Fibroblast of skin of back (primary cell): ENCODE measurements around the gene LDB3. TPM values are rescaled to one million over a fixed set of nuclear protein-coding genes. Genes with fewer than 3 reads are reported as not detected.
A peak's percentile ranks its signal among the peaks of the same experiment; 100 is the strongest.
"Not testable (repeated sequence)": the region's sequence is repeated elsewhere in the genome, so short reads cannot be mapped to it uniquely, and the experiment has no call there.

Experiments used
- DNase-seq: peaks from one replicate; pipeline ENCODE4 v3.0.0-alpha.2; 2013
- polyA plus RNA-seq, 2 experiments: library from polyadenylated mRNA; unstranded; fragments of 120-200 nt; gene quantifications; one replicate each; pipeline ENCODE4 v1.2.1, GENCODE V29; 2013; ENCODE audit not compliant: insufficient read length in 2 of 2

The LDB3 gene
- 18.7 TPM for polyA plus RNA-seq (2013, experiment 1 of 2; ENCODE audit: insufficient read length)
- polyA plus RNA-seq (2013, experiment 2 of 2; ENCODE audit: insufficient read length), result 50.4 TPM

DNA sequence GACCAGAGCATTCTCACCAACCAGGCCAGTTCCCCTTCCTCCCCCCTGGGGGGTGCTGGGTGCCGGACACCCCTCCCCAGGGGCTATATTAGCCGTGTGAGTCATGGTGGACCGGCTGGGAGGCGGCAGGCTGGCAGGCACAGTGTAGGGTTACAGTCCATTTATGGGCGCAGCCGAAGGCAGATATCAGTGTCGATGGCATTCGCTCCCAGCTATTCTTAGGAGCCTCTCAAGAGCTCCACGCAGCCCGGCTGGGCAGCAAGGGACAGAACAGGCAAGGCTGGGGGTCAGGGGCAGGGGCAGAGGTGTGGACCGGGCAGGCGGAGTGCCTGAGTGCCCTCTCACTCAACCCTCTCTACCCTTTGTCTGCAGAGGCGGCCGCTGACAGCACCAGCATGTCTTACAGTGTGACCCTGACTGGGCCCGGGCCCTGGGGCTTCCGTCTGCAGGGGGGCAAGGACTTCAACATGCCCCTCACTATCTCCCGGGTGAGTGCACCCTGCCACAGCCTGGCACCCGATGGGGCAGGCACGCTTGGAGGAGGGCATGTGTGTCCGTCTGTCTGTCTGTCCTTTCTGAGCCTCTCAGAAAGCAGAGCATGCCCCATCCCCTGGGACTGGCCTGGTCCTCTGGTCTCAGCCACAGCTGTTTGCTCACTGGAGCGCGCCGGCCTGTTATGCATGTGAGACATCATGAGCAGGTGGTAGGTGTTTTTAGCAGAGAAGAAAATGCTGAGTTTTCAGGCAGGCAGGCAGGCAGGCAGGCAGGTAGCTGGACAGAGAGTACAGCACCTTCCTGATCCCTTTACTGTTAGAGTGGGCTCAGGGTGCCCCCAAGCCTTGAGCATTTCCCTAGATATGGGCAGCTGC, at the start of gene LDB3:
Gene LDB3, plus strand, starts transcription at position 215 of the 869 bp plus-strand sequence. Its CDS starts 181 bp downstream, at position 396.
- DNase-seq, result peak; percentile 94

GRCh38 chr10:86628311-86628710, 40.0 kb upstream of the LDB3 start:
- DNase-seq, result peak; percentile 57

DNA sequence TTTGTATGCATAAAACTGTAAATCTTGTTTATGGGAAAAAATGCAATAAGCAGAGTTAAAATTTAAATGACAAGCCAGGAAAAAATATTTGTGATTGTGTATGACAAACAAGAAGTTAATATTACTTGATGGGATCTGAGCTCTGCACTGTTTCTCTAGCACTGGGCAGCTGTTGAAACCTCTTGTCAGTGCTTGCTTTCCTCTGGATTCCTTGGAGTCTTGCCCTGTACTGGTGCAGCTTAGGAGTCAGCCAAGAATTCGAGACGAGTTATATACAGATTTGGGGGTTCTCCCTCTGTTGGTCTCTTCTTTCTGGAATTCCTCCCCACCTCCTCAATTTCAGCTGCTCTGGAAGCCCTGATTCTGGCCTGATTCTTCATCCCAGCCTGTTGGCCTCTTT, 38.2 kb upstream of the LDB3 start:
- no peak for DNase-seq

DNA sequence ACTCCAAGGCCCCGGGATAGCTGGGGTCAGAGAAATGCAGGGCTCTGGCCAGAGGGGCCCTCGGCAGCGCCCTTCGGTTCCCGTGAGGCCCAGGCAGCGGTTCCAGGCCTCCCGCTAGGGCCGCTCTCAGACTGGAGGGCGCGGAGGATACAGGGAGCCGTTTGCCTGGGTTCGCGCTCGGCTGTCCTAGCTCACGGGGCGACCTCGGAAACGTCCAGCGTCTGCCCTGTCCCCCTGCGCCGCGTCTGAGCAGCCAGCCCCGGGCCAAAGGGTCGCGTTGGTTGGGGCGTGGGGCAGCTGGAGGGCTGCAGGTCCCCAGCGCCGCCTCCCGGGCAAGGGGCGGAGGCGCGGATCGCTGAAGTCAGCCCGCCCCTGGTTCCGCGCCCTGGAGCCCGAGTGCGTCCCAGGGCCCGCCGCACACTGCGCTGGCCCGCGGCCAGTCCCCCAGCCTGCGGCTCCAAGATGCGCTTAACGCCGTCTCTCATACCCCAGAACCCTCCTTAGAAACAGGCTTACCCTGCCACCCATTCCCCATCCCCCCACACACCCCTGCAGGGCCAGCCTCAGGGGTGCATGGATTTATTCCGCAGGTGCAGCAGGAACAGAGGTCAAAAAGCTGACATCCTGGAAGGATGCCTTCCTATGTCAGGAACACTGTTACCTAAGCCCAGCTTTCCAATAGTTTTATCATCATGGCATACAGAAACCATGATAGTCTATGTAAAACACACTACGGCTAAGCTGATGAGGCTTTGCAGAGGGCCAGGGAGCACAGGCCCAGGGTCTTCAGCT, 36.1 kb upstream of the LDB3 start:
- DNase-seq, result no peak

DNA sequence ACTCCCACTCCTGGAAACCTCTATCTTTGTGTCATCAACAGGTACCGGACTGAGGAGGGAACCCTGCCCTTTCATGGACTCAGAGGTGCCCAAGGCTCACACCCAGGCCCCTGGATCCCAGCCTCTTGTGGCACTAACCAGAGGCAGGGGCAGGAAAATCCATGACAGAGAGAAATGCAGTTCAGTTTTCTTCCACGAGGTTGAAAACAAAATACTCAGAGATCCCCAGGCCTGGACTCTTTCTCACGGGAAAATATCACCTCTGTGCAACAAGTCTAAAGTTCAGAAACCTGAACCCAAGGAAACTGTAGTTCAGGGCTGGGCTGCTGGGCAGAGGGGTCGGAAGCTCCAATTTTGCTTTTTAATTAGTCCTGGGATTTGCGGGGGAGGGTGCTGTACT, 35.4 kb upstream of the LDB3 start:
- no peak for DNase-seq

GRCh38 chr10:86635402-86635801, 32.9 kb upstream of the LDB3 start:
- peak; percentile 97 for DNase-seq

GRCh38 chr10:86636311-86636710, 32.0 kb upstream of the LDB3 start:
- DNase-seq, result peak; percentile 69

- no peak for DNase-seq
Observed at GRCh38 chr10:86642021-86642420, 26.3 kb upstream of the LDB3 start.

DNA sequence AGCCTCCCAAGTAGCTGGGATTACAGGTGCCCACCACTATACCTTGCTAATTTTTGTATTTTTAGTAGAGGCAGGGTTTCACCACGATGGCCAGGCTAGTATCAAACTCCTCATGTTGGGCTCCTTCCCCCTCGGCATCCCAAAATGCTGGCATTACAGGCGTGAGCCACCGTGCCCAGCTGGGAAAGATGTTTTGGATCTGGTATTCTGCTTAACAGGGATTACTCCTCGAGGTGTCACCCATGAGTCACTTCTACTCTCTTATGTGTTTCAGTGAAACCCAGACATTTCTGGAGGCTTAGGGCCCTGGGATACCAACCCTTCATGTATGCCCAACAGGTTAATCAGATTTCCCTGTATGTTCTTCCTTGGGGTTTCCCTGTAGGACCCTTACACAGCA, 25.8 kb upstream of the LDB3 start:
- DNase-seq, result peak; percentile 72

DNA sequence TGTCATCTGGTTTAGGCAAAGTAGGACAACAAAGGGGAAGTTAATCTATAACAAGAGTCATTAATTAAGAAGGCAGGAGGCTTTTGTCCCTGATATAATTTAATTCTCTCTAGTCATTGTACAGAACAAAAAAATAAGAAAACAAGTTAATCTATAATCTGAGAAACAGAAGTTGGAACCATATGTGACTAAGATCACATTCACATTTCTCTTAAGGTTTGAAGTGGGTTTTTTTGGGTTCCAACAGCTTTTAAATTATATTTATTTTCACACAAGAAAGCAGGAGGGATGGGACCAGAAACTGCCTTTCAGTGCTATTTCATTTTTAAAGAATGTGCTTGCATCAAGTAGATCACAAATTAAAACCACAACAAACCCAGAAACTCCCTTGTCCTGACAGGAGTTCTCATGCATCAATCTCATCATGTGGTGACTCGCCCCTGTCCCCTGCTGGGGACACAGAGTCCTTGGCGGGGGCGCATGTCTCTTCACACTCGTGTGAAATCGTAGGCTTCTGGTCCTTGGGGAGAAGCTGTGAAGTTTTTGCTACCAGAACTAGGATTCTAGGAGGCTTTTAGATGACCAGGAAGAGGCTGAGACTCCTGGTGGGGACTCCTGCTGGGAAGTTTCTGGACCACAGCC, 24.0 kb upstream of the LDB3 start:
- peak; percentile 82 for DNase-seq

GRCh38 chr10:86644794-86645445, 23.4 kb upstream of the LDB3 start:
- no peak for DNase-seq

DNA sequence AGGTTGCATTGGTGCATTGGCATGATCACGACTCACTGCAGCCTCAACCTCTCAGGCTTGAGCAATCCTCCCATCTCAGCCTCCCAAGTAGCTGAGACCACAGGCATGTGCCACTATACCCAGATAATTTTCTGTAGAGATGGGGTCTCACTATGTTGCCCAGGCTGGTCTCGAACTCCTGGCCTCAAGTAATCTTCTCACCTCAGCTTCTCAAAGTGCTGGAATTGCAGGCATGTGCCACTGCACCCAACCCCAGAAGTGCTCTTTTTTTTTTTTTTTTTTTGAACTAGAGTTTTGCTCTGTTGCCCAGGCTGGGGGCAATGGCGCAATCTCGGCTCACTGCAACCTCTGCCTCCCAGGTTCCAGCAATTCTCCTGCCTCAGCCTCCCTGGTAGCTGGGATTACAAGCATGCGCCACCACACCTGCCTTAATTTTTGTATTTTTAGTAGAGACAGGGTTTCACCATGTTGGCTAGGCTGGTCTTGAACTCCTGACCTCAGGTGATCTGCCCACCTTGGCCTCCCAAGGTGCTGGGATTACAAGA, 22.6 kb upstream of the LDB3 start:
- DNase-seq, result not testable (repeated sequence)

- DNase-seq, result no peak
Observed at GRCh38 chr10:86646532-86646931, 21.8 kb upstream of the LDB3 start.

- DNase-seq, result no peak
Observed at GRCh38 chr10:86646933-86647332, 21.4 kb upstream of the LDB3 start.

DNA sequence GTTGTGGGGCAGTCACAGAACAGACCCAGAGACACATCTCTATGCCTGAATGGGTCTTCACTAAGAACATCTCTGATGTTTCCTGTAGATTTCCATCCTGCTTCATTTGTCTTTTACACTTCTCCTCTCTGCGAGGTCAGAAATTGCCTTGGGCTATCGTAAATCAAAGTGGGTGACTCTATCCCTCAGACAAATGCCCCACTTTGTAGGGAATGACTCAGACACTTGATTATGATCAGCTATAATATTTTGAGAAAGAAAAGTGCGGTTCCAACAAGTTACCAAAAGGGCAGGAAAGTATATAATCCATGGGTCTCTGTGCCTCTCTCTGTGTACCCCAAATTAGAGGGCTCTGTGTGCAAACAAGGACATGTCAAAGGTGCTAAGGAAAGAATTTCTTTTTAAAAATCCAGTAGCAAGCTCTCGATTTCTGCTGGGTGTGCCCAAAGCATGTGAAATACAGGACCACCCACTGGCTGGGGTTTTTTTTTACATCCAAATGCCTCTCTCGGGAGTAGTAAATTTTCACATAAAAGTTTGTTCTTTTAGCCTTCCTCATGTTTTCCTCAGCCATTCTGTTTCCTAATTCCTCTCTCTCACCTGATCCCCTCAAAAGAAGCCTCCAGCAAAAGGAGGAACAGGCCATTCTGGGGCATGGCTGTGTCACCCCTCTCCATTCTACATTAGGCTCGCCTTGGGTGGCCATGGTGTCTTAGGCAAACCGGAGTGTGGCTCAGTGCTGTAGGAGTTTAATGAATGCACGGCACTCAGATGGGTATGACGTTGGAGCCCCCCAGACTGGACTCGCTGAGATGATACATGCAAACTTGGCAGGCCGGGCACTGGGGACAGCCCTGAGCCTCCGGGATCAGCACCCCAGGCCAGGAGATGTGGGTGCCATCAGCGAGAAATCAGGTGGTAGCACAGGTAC, 20.3 kb upstream of the LDB3 start:
- DNase-seq, result peak; percentile 63

- peak; percentile 93 for DNase-seq
Observed at GRCh38 chr10:86648704-86649427, 19.4 kb upstream of the LDB3 start.

- no peak for DNase-seq
Observed at GRCh38 chr10:86649471-86650150, 18.7 kb upstream of the LDB3 start.

DNA sequence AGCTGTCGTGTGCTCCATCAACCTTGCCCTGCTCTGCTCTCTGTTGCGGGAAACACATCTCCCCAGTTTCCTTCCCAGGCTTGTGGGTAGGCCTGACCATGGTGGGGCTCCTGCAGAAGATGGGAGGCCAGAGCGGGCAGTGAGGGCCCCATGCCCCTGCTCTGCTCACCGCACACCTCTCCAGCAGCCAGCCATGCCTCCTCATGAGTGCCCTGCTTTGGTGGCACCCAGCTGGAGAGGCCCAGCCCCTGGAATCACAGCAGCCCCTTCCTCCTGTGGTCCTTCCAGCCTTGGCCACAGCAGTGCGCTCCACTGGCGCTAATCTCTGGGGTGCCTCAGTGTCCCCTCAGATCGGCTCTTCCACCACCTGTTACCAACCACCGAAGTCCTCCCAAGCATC, 18.2 kb upstream of the LDB3 start:
- DNase-seq, result no peak

GRCh38 chr10:86651021-86651471, 17.3 kb upstream of the LDB3 start:
- DNase-seq, result no peak
